Panc1 (cell line): ENCODE data around the gene ZNF407. TPM values are rescaled to one million over a fixed set of nuclear protein-coding genes. Genes with fewer than 3 reads are reported as not detected.

ENCODE experiments used
- ATAC-seq: fragments of 200-7000 bp; cut with Tn5 transposase; 2 replicates; pipeline ENCODE4 v1.9.1; 2020; ENCODE audit warnings: mild to moderate bottlenecking, moderate library complexity
- BruUV-seq: library from RNA; stranded (reverse); fragments of 400-500 nt; replicated peaks from 2 replicates; lab custom pipeline; 2021; lab: Mats Ljungman, UMichigan
- CTCF ChIA-PET: fragments of 300-600 bp; sonication (Branson Sonifier 250); formaldehyde crosslinking; loops from one replicate; lab custom pipeline; 2022; ENCODE audit warnings: antibody characterized with exemption; lab: Charles Lee
- POLR2A ChIA-PET: fragments of 300-600 bp; sonication (Branson Sonifier 250); formaldehyde crosslinking; loops from one replicate; lab custom pipeline; 2022; ENCODE audit warnings: antibody characterized with exemption; lab: Charles Lee
- DNase-seq: peaks from one replicate; pipeline ENCODE4 v3.0.0-alpha.2; 2010; ENCODE audit warnings: low read depth, low spot score
- H3K27ac ChIP-seq: 2 replicates; pipeline ENCODE4 v1.5.1; 2011; ENCODE audit warnings: mild to moderate bottlenecking, low read length, inconsistent platforms
- H3K27me3 ChIP-seq: fragments of 200-500 bp; sonication (Bioruptor generic); 2 replicates; pipeline ENCODE4 v1.6.0; 2014; ENCODE audit warnings: low read length, inconsistent platforms; ENCODE audit not compliant: control insufficient read depth, insufficient read depth
- H3K36me3 ChIP-seq: fragments of 200-500 bp; sonication (Bioruptor generic); 2 replicates; pipeline ENCODE4 v1.5.1; 2014; ENCODE audit warnings: inconsistent platforms, mild to moderate bottlenecking, low read length, moderate library complexity; ENCODE audit not compliant: control insufficient read depth, insufficient read depth
- H3K4me1 ChIP-seq: 2 replicates; pipeline ENCODE4 v1.5.1; 2011; ENCODE audit warnings: inconsistent platforms, mild to moderate bottlenecking, low read length, moderate library complexity; ENCODE audit not compliant: control insufficient read depth, insufficient read depth
- H3K4me3 ChIP-seq, 2 experiments: 2 replicates each; pipeline ENCODE4 v1.5.1; 2011 to 2012; ENCODE audit warnings: low read depth in 2 of 2, low read length in 2 of 2, mild to moderate bottlenecking in 2 of 2, inconsistent platforms in 1 of 2, moderate library complexity in 1 of 2
- H3K9me3 ChIP-seq: fragments of 200-500 bp; sonication (Bioruptor generic); 2 replicates; pipeline ENCODE4 v1.5.1; 2014; ENCODE audit warnings: low read depth, mild to moderate bottlenecking, inconsistent platforms, low read length, moderate library complexity; ENCODE audit not compliant: control insufficient read depth, insufficient read depth
- CTCF ChIP-seq: fragments of 450-650 bp; IDR thresholded peaks from 2 replicates; pipeline ENCODE4 v1.5.1; 2017; ENCODE audit warnings: mild to moderate bottlenecking
- POLR2AphosphoS5 ChIP-seq: IDR thresholded peaks from 2 replicates; pipeline ENCODE4 v1.6.1; 2012; ENCODE audit warnings: mild to moderate bottlenecking, low read depth, low read length, moderate library complexity
- REST ChIP-seq, 2 experiments: IDR thresholded peaks; 2 replicates each; pipeline ENCODE4 v1.6.1; 2011 to 2012; ENCODE audit warnings: low read depth in 2 of 2, control low read depth in 1 of 2, low read length in 1 of 2, mild to moderate bottlenecking in 1 of 2, moderate library complexity in 1 of 2; ENCODE audit not compliant: insufficient read depth in 1 of 2
- SIN3A ChIP-seq: IDR thresholded peaks from 2 replicates; pipeline ENCODE4 v1.6.1; 2012; ENCODE audit warnings: low read depth, mild to moderate bottlenecking, low read length, moderate library complexity, borderline replicate concordance; ENCODE audit not compliant: insufficient read depth
- TCF7L2 ChIP-seq: IDR thresholded peaks from 2 replicates; pipeline ENCODE4 v1.6.1; 2011; ENCODE audit warnings: mild to moderate bottlenecking, low read depth, low read length, inconsistent platforms
- in situ Hi-C: cut with HindIII; loops from 2 replicates; pipeline ENCODE4 v1.10.0; 2016; ENCODE audit warnings: low sequenced_read_pairs, low pct_unique_long_range_greater_than_20kb
- intact Hi-C: fragments of 100-400 bp; cut with micrococcal nuclease; formaldehyde crosslinking; loops from one replicate; pipeline ENCODE4 v1.10.0; 2022; ENCODE audit not compliant: unreplicated experiment
- total RNA-seq: library from RNA; stranded (reverse); gene quantifications from one replicate; pipeline ENCODE4 v1.2.1, GENCODE V29; 2021; ENCODE audit not compliant: unreplicated experiment

The ZNF407 gene
- total RNA-seq, 1 experiment from 2014 or later = 16.8 TPM

DNA sequence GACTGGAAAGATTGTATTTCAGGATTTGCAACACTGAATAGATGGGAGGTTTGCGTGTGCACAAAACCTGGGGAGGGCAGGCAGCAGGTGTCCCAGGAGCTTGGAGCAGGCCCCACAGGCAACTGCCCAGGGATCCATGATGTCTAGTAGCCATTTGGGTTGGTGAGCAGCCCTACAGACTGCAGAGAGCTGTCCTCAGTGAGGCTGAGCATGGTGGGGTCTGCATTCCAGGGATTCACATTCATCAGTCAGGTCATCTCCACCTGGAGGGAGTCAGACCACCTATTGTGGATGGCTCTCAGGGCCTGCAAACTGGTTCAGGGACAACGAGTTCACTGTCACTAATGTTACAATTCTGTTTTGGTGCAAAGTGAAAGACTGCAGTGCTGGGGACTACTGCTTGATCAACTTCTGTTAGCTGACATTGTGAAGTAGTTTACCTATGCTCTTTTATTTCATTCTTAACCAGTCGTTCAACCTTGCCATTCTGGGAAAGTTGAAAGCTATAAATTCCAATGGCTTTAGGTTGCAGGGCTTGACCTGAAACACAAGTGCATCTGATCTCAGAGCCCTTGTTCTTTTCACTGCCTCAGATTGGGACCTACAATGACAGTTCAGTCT lies 222.6 kb downstream of the ZNF407 start:
- in situ Hi-C loops (no loop called here), intact Hi-C loops (no loop called here)
- ChIA-PET CTCF (interaction anchor here (1.1 kb wide), 1 partner anchor 48 kb away, joined by 3 read pairs; no protein-coding TSS in a partner anchor), POLR2A (no interaction called here)
- Histone ChIP-seq H3K27me3 (no peaks in the 10 kb centered on the region), H3K36me3 (no peaks in the 10 kb centered on the region), H3K4me3 (no peak overlapping the region), H3K4me1 (no peaks in the 10 kb centered on the region), H3K27ac (no peak overlapping the region), H3K9me3 (no peaks in the 10 kb centered on the region)
- 0 out of 2 replicates have a peak, but pooled peaks have one; percentile 26 for ATAC-seq
- no peak for DNase-seq
- TF ChIP-seq TCF7L2 (no peak), SIN3A (no peak), REST (IDR thresholded peaks at IDR 0.05; ENCODE audit: insufficient read depth in 1 of 2, low read depth in 2 of 2, low read length in 1 of 2) (no peak), POLR2AphosphoS5 (no peak), CTCF (no peak)
- no TSS peak for BruUV-seq

- in situ Hi-C loops = no loop called here
- CTCF ChIA-PET = no interaction called here
- BruUV-seq = no TSS peak
Measured at GRCh38 chr18:74825460-74825859, 227.8 kb downstream of the ZNF407 start.

More at GRCh38 chr18:74825460-74825859, 227.8 kb downstream of the ZNF407 start:
- Histone ChIP-seq H3K4me1 (no peaks in the 10 kb centered on the region), H3K9me3 (no peaks in the 10 kb centered on the region), H3K27me3 (no peaks in the 10 kb centered on the region), H3K27ac (no peak overlapping the region), H3K4me3 (no peak overlapping the region), H3K36me3 (no peaks in the 10 kb centered on the region)
- DNase-seq = no peak
- no peak for ATAC-seq
- no peak for TF ChIP-seq TCF7L2
- TF ChIP-seq SIN3A = no peak
- no peak for TF ChIP-seq CTCF
- TF ChIP-seq REST (IDR thresholded peaks at IDR 0.05; ENCODE audit: insufficient read depth in 1 of 2, low read depth in 2 of 2, low read length in 1 of 2) = no peak
- no peak for TF ChIP-seq POLR2AphosphoS5
- POLR2A ChIA-PET = no interaction called here
- intact Hi-C loops = no loop called here
